Heart right ventricle (tissue), 16 donors: Measurements from ENCODE around the gene COL4A3. TPM values are rescaled to one million over a fixed set of nuclear protein-coding genes. Genes with fewer than 3 reads are reported as not detected.

Experiments used
- ATAC-seq, 8 donors: fragments of 200-7000 bp; cut with Tn5 transposase; one replicate each; pipeline ENCODE4 v1.9.1; 2020; ENCODE audit warnings: mild to moderate bottlenecking in 8 of 8, moderate library complexity in 8 of 8, moderate number of reproducible peaks in 1 of 8
- DNase-seq, 2 donors: peaks; one replicate each; pipeline ENCODE4 v3.0.0-alpha.2; 2020
- H3K27ac ChIP-seq, 10 donors: fragments of 200-600 bp; sonication (generic) in 2 of 10; one replicate each; pipeline versions ENCODE4 v1.5.0 to v1.8.0; 2020 to 2022; ENCODE audit warnings: mild to moderate bottlenecking in 3 of 10
- H3K27me3 ChIP-seq, 7 donors: fragments of 200-600 bp; one replicate each; pipeline ENCODE4 v1.8.0; 2021 to 2022; ENCODE audit warnings: mild to moderate bottlenecking in 2 of 7
- H3K36me3 ChIP-seq, 9 donors: fragments of 200-600 bp; sonication (generic) in 1 of 9; one replicate each; pipeline versions ENCODE4 v1.5.0 to v1.8.0; 2020 to 2022; ENCODE audit warnings: mild to moderate bottlenecking in 2 of 9
- H3K4me1 ChIP-seq, 9 donors: fragments of 200-600 bp; sonication (generic) in 1 of 9; one replicate each; pipeline versions ENCODE4 v1.5.0 to v1.8.0; 2020 to 2022; ENCODE audit warnings: mild to moderate bottlenecking in 4 of 9
- H3K4me3 ChIP-seq, 10 donors: fragments of 200-600 bp; sonication (generic) in 2 of 10; one replicate each; pipeline versions ENCODE4 v1.5.0 to v1.8.0; 2020 to 2022; ENCODE audit warnings: mild to moderate bottlenecking in 7 of 10, moderate library complexity in 2 of 10
- H3K9me3 ChIP-seq, 11 donors: fragments of 200-600 bp in 10 of 11; sonication (generic) in 2 of 11; one replicate each; pipeline versions ENCODE4 v1.5.0 to v1.8.0; 2013 to 2022; ENCODE audit warnings: mild to moderate bottlenecking in 2 of 11, control low read depth in 1 of 11, moderate library complexity in 1 of 11
- CTCF ChIP-seq, 9 donors: fragments of 200-600 bp; sonication (generic) in 2 of 9; IDR thresholded peaks; one replicate each; pipeline versions ENCODE4 v1.5.0 to v1.8.0; 2021 to 2022; ENCODE audit warnings: antibody characterized with exemption in 9 of 9, mild to moderate bottlenecking in 5 of 9, moderate library complexity in 1 of 9
- WGBS, 2 donors: extraction: QIAGEN DNeasy Blood & Tissue Kit; methylation state at CpG; one replicate each; pipeline ENCODE4 v1.1.7; 2013; ENCODE audit warnings: inconsistent platforms in 1 of 2; 5-methylcytosine and 5-hydroxymethylcytosine counted together
- intact Hi-C, 10 donors: fragments of 100-400 bp; cut with DNase I; formaldehyde crosslinking; loops; one replicate each; pipeline versions ENCODE4 v1.11.1 to v1.14.2; 2022
- polyA plus RNA-seq, 2 donors: library from polyadenylated mRNA; stranded (reverse); fragments of 200-250 nt; gene quantifications; one replicate each; pipeline ENCODE4 v1.2.3, GENCODE V29; 2013
- total RNA-seq, 10 donors: library from RNA; stranded (reverse); fragmentation: NEBNext Ultra II Directional in 3 of 10; extraction: Animal tissue kit (Norgen Biotek cat#: 25700) in 3 of 10; gene quantifications; one replicate each; pipeline versions ENCODE4 v1.2.1 to v1.2.4, GENCODE V29; 2021 to 2023
- donor health status: Arrhythmogenic right ventricular cardiomyopathy.
- donor health status: ischemic (EF 13 %, LVEDD 7.1; RV severe dilation, severe dysfunction).
- donor health status: healthy with polysubstance abuse.
- donor health status: DM: no; HTN: yes; CAD: no.
- donor health status: DM: no; HTN: no; CAD: no.
- donor health status: ischemic (EF 25% LVEDD 6.9; RV normal size, moderate dysfunction).
- donor health status: ischemic (EF 25% LVEDD 5.7; RV mildly dilated, moderate dysfunction).
- donor health status: healthy.
- donor health status: DM: yes; HTN: yes; CAD: no.
- donor health status: Ischemic cardiomyopathy.
- donor health status: ischemic (EF 35%, LVEDD 5.7; RV mildly dilated, moderate dysfunction).
- donor health status: nonischemic (EF 11% LVEDD 7.7; RV severe dilation, severe dysfunction).
- donor health status: DM: yes; HTN: yes; CAD: no.
- donor health status: PGD.
- donor health status: ischemic (EF 29% LVEDD 5.4; RV normal size, mild dysfunction).
- donor health status: nonischemic (EF 23%, LVEDD 6.1; RV moderate dilation, normal function).

Gene COL4A3
- total and polyA plus RNA-seq, 12 donors: 0.91 to 6.2 (median 2.3) TPM

- 67 to 68% methylated on average over 11 of the region's 11 CpGs for WGBS, 2 donors
- H3K27me3 ChIP-seq: no peaks in the 10 kb centered on the region
- H3K4me1 ChIP-seq: peaks cover 0 to 16% (median 5%) of the 10 kb centered on the region in 9 donors
- peak overlapping the region in 8 of 10 donors; percentile 23 to 79 (median 42) for H3K27ac ChIP-seq
- intact Hi-C loops: loop anchor here in 1 of 10 donors (10.0 kb wide), 1 partner anchor 45 kb away; no protein-coding TSS in a partner anchor
- TF ChIP-seq CTCF (IDR thresholded peaks at IDR 0.05): no peak
- peak; percentile 69 to 98 (median 83) for ATAC-seq
- peak overlapping the region in 1 of 10 donors; percentile 3 for H3K4me3 ChIP-seq
- H3K9me3 ChIP-seq: peaks cover 0 to 9% (median 0%) of the 10 kb centered on the region in 11 donors
- peak; percentile 10 to 27 for DNase-seq
- H3K36me3 ChIP-seq: no peaks in the 10 kb centered on the region
Observed at GRCh38 chr2:227179988-227180685, 15.7 kb downstream of the COL4A3 start.

GRCh38 chr2:227180770-227181169 lies 16.3 kb downstream of the COL4A3 start:
- no peak for ATAC-seq
- no peaks in the 10 kb centered on the region for H3K27me3 ChIP-seq
- H3K27ac ChIP-seq: peak overlapping the region in 8 of 10 donors; percentile 23 to 79 (median 42)
- 53 to 71% methylated on average over 3 of the region's 3 CpGs for WGBS, 2 donors
- H3K4me1 ChIP-seq: peaks cover 0 to 16% (median 5%) of the 10 kb centered on the region in 9 donors
- no peaks in the 10 kb centered on the region for H3K36me3 ChIP-seq
- intact Hi-C loops: loop anchor here in 1 of 10 donors (10.0 kb wide), 1 partner anchor 46 kb away; no protein-coding TSS in a partner anchor
- H3K4me3 ChIP-seq: peak overlapping the region in 1 of 10 donors; percentile 3
- TF ChIP-seq CTCF (IDR thresholded peaks at IDR 0.05): no peak
- DNase-seq: no peak
- peaks cover 0 to 9% (median 0%) of the 10 kb centered on the region in 11 donors for H3K9me3 ChIP-seq

- H3K27me3 ChIP-seq: no peaks in the 10 kb centered on the region
- H3K36me3 ChIP-seq: no peaks in the 10 kb centered on the region
- H3K4me3 ChIP-seq: no peak overlapping the region
- ATAC-seq: no peak
- intact Hi-C loops: loop anchor here in 1 of 10 donors (10.0 kb wide), 1 partner anchor 48 kb away; no protein-coding TSS in a partner anchor
- H3K27ac ChIP-seq: no peak overlapping the region
- H3K4me1 ChIP-seq: peaks cover 5 to 32% (median 13%) of the 10 kb centered on the region in 9 donors
- H3K9me3 ChIP-seq: peaks cover 0 to 9% (median 0%) of the 10 kb centered on the region in 11 donors
- DNase-seq: no peak
- no peak for TF ChIP-seq CTCF (IDR thresholded peaks at IDR 0.05)
Observed at GRCh38 chr2:227182765-227183164, 18.3 kb downstream of the COL4A3 start.

- Histone ChIP-seq H3K27ac (no peak overlapping the region), H3K4me1 (peaks cover 5 to 43% (median 22%) of the 10 kb centered on the region in 9 donors), H3K9me3 (peaks cover 0 to 9% (median 0%) of the 10 kb centered on the region in 11 donors), H3K4me3 (no peak overlapping the region), H3K36me3 (no peaks in the 10 kb centered on the region), H3K27me3 (no peaks in the 10 kb centered on the region)
- no peak for TF ChIP-seq CTCF (IDR thresholded peaks at IDR 0.05)
- DNase-seq (no peak), ATAC-seq (no peak)
- 58 to 71% methylated on average over 2 of the region's 2 CpGs for WGBS, 2 donors
- intact Hi-C loops: loop anchor here in 1 of 10 donors (10.0 kb wide), 1 partner anchor 49 kb away; no protein-coding TSS in a partner anchor
Observed at GRCh38 chr2:227183657-227184367, 19.4 kb downstream of the COL4A3 start.
